Measurements from ENCODE around the gene AURKAIP1.
A peak's percentile ranks its signal among the peaks of the same experiment; 100 is the strongest.

Gene AURKAIP1

DNA sequence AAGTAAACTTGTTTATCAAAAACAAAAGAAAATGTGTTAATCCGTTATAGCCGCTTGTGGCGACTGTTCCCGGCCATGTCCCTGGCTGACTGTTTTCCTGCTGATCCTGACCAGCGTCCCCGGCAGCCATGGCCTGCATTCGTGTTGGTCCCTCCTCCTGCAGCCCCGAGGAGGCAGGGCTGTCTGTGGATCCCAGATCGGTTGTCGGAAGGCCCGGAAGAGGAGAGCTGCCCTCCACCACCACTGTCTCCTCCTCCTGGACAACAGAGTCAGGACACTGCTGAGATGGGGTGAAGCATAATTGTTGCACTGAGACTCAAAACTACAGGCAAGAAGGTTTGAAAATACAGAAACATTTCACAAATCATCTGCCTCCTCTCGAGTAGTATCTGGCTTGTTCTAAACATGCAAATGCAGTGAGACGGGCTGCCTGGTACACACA, 13.0 kb downstream of the AURKAIP1 start (continued):
- no peak for TF ChIP-seq POU6F1 (CRISPR knock-in tag; IDR thresholded peaks at IDR 0.05; ENCODE audit: borderline replicate concordance, low read depth)
- TF ChIP-seq TCF4 (CRISPR knock-in tag; IDR thresholded peaks at IDR 0.05; ENCODE audit: borderline replicate concordance), result no peak
- no peak for TF ChIP-seq BACH2 (CRISPR knock-in tag; IDR thresholded peaks at IDR 0.05; ENCODE audit: borderline replicate concordance)

- ATAC-seq, result no peak
- no peak for TF ChIP-seq TCF4 (CRISPR knock-in tag; IDR thresholded peaks at IDR 0.05; ENCODE audit: borderline replicate concordance)
- no peak for TF ChIP-seq OSR1 (CRISPR knock-in tag; IDR thresholded peaks at IDR 0.05)
- no peak for TF ChIP-seq POU6F1 (CRISPR knock-in tag; IDR thresholded peaks at IDR 0.05; ENCODE audit: borderline replicate concordance, low read depth)
- no peak for TF ChIP-seq ZFP30 (CRISPR knock-in tag; IDR thresholded peaks at IDR 0.05)
- TF ChIP-seq ZC3H10 (CRISPR knock-in tag; IDR thresholded peaks at IDR 0.05), result no peak
- no peak for TF ChIP-seq ISL1 (CRISPR knock-in tag; IDR thresholded peaks at IDR 0.05)
- TF ChIP-seq BACH2 (CRISPR knock-in tag; IDR thresholded peaks at IDR 0.05; ENCODE audit: borderline replicate concordance), result no peak
- no peak for TF ChIP-seq SNAI2 (CRISPR knock-in tag; IDR thresholded peaks at IDR 0.05)
- TF ChIP-seq GLIS3 (CRISPR knock-in tag; IDR thresholded peaks at IDR 0.05), result no peak
- no peak for TF ChIP-seq RARB (CRISPR knock-in tag; IDR thresholded peaks at IDR 0.05)
Observed at GRCh38 chr1:1361233-1361981, 13.6 kb downstream of the AURKAIP1 start.

GRCh38 chr1:1360506-1361169, 14.4 kb downstream of the AURKAIP1 start:
- ATAC-seq, result peak; percentile 86
- TF ChIP-seq TSHZ2 (CRISPR knock-in tag; IDR thresholded peaks at IDR 0.05) (0 out of 2 replicates have a peak, but pooled peaks have one; percentile 13), ESRRG (CRISPR knock-in tag; IDR thresholded peaks at IDR 0.05) (no peak)

DNA sequence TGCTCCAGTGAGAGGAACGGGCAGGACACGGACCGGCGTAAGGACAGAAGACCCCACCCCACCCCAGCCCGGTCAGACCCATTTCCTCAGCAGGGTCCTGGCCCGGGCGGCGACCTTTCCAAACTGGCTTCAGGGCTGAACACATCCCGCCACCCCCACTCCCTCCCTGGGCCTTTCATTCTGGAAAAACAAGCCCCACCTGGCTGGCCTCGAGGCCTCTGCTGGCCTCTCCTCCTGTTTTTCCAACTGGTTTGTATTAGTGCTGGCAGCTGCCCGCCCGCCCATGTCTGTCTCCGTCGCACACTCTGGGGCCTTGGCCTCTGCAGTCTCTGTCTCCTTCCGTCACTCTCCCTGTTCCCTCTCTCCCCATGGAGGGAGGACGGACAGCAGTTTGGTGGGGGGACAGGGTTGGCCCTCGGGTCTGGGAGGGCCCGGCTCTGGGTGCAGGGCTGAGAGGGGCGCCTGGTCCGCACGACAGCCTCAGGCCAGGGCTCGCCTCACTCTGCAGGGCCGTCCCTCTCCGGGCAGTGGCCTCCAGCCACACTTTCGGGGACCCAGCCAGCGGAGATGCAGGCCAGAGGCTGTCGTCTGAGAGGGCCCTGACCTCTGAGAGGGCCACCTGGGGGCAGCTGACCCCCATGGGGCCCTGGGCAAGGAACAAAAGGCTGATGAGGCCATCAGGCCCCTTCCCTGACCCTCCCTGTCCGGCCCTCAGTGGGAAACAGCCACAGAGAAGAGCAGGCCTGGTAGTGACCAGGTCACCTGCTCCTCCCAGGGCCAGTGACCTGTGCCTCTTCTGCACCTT, 15.1 kb downstream of the AURKAIP1 start:
- TF ChIP-seq POU6F1 (CRISPR knock-in tag; IDR thresholded peaks at IDR 0.05; ENCODE audit: borderline replicate concordance, low read depth), result no peak
- TF ChIP-seq ZNF565 (CRISPR knock-in tag; conservative IDR thresholded peaks at IDR 0.05; ENCODE audit: low read depth), result 0 out of 2 replicates have a peak, but pooled peaks have one; percentile 10
- TF ChIP-seq SNAI2 (CRISPR knock-in tag; IDR thresholded peaks at IDR 0.05), result no peak
- no peak for TF ChIP-seq RARB (CRISPR knock-in tag; IDR thresholded peaks at IDR 0.05)
- peak; percentile 75; the same call in 1 of the 2 replicates for TF ChIP-seq TCF4 (CRISPR knock-in tag; IDR thresholded peaks at IDR 0.05; ENCODE audit: borderline replicate concordance)
- 0 out of 2 replicates have a peak, but pooled peaks have one; percentile 6 for TF ChIP-seq ZNF70 (CRISPR knock-in tag; IDR thresholded peaks at IDR 0.05)
- peak; percentile 62 for ATAC-seq

GRCh38 chr1:1359308-1359663, 15.7 kb downstream of the AURKAIP1 start:
- ATAC-seq, result peak; percentile 8; the same call in 2 of the 3 replicates

More at GRCh38 chr1:1359308-1359663, 15.7 kb downstream of the AURKAIP1 start:
- TF ChIP-seq ZFP30 (CRISPR knock-in tag; IDR thresholded peaks at IDR 0.05) (no peak), ZNF565 (CRISPR knock-in tag; conservative IDR thresholded peaks at IDR 0.05; ENCODE audit: low read depth) (no peak), PPARA (CRISPR knock-in tag; IDR thresholded peaks at IDR 0.05; ENCODE audit: borderline replicate concordance) (no peak), SNAI2 (CRISPR knock-in tag; IDR thresholded peaks at IDR 0.05) (no peak), BACH2 (CRISPR knock-in tag; IDR thresholded peaks at IDR 0.05; ENCODE audit: borderline replicate concordance) (no peak), RARB (CRISPR knock-in tag; IDR thresholded peaks at IDR 0.05) (no peak), ZNF70 (CRISPR knock-in tag; IDR thresholded peaks at IDR 0.05) (no peak), TCF4 (CRISPR knock-in tag; IDR thresholded peaks at IDR 0.05; ENCODE audit: borderline replicate concordance) (no peak), ESRRG (CRISPR knock-in tag; IDR thresholded peaks at IDR 0.05) (no peak), ISL1 (CRISPR knock-in tag; IDR thresholded peaks at IDR 0.05) (no peak), POU6F1 (CRISPR knock-in tag; IDR thresholded peaks at IDR 0.05; ENCODE audit: borderline replicate concordance, low read depth) (no peak), ZC3H10 (CRISPR knock-in tag; IDR thresholded peaks at IDR 0.05) (no peak), ARNTL (CRISPR knock-in tag; IDR thresholded peaks at IDR 0.05; ENCODE audit: borderline replicate concordance, low read depth) (no peak)

Data from SK-N-SH treated with all-trans-retinoic acid at 6 μM for 48 hours (cell line).